HEK293 (cell line): ENCODE measurements around the gene TTC12.

Experiments used
- CTCF ChIA-PET: fragments of 350-600 bp; formaldehyde crosslinking; extraction: SDS; loops from one replicate; lab custom pipeline; 2021; ENCODE audit warnings: antibody characterized with exemption; lab: Yijun Ruan, JAX
- POLR2A ChIA-PET: fragments of 300-600 bp; formaldehyde crosslinking; extraction: SDS; loops from one replicate; lab custom pipeline; 2020; ENCODE audit warnings: antibody characterized with exemption, inconsistent platforms; lab: Yijun Ruan, JAX
- H3K27ac ChIP-seq: fragments of 200-500 bp; sonication (Bioruptor generic); 2 replicates; pipeline ENCODE4 v1.5.1; 2014; ENCODE audit warnings: low read depth, low read length, control low read depth, inconsistent platforms; ENCODE audit errors: extremely low read depth
- H3K36me3 ChIP-seq, 2 experiments: fragments of 200-500 bp in 1 of 2; sonication (Bioruptor generic) in 1 of 2; 1 replicate in 1 of 2; 2 replicates in 1 of 2; pipeline ENCODE4 v1.5.1; 2014 to 2017; ENCODE audit warnings: inconsistent platforms in 2 of 2, low read length in 2 of 2; ENCODE audit not compliant: control insufficient read depth in 2 of 2, insufficient read depth in 1 of 2
- H3K4me1 ChIP-seq: fragments of 200-500 bp; sonication (Bioruptor generic); 2 replicates; pipeline ENCODE4 v1.5.1; 2014; ENCODE audit warnings: mild to moderate bottlenecking, low read length, inconsistent platforms; ENCODE audit not compliant: control insufficient read depth, insufficient read depth
- H3K4me3 ChIP-seq: 2 replicates; pipeline ENCODE4 v1.5.1; 2011; ENCODE audit warnings: low read depth, mild to moderate bottlenecking, control low read depth, low read length, moderate library complexity
- H3K9me3 ChIP-seq: fragments of 200-500 bp; sonication (Bioruptor generic); 2 replicates; pipeline ENCODE4 v1.5.1; 2014; ENCODE audit warnings: low read depth, low read length, inconsistent platforms; ENCODE audit not compliant: control insufficient read depth, insufficient read depth
- OVOL3 ChIP-seq: fragments of 450-650 bp; formaldehyde crosslinking; IDR thresholded peaks from 2 replicates; pipeline ENCODE4 v1.5.1; 2016; ENCODE audit warnings: missing biosample characterization, missing genetic modification characterization
- SP7 ChIP-seq: fragments of 450-650 bp; formaldehyde crosslinking; IDR thresholded peaks from 2 replicates; pipeline ENCODE4 v1.5.1; 2016; ENCODE audit warnings: missing biosample characterization, missing genetic modification characterization
- YY2 ChIP-seq: fragments of 450-650 bp; formaldehyde crosslinking; IDR thresholded peaks from 2 replicates; pipeline ENCODE4 v1.5.1; 2016; ENCODE audit warnings: missing biosample characterization, missing genetic modification characterization
- ZBTB17 ChIP-seq: fragments of 450-650 bp; formaldehyde crosslinking; IDR thresholded peaks from 2 replicates; pipeline ENCODE4 v1.5.1; 2016; ENCODE audit warnings: missing biosample characterization, missing genetic modification characterization
- ZNF121 ChIP-seq: fragments of 450-650 bp; formaldehyde crosslinking; IDR thresholded peaks from 2 replicates; pipeline ENCODE4 v1.5.1; 2016; ENCODE audit warnings: missing biosample characterization, missing genetic modification characterization
- ZNF175 ChIP-seq: fragments of 450-650 bp; formaldehyde crosslinking; IDR thresholded peaks from 2 replicates; pipeline ENCODE4 v1.5.1; 2016; ENCODE audit warnings: missing biosample characterization, missing genetic modification characterization
- ZNF223 ChIP-seq: fragments of 450-650 bp; formaldehyde crosslinking; IDR thresholded peaks from 2 replicates; pipeline ENCODE4 v1.5.1; 2016; ENCODE audit warnings: missing biosample characterization, missing genetic modification characterization
- ZNF23 ChIP-seq: fragments of 450-650 bp; formaldehyde crosslinking; IDR thresholded peaks from 2 replicates; pipeline ENCODE4 v1.5.1; 2016; ENCODE audit warnings: missing biosample characterization, missing genetic modification characterization, borderline replicate concordance
- ZNF324 ChIP-seq: fragments of 450-650 bp; formaldehyde crosslinking; IDR thresholded peaks from 2 replicates; pipeline ENCODE4 v1.5.1; 2016; ENCODE audit warnings: missing biosample characterization, missing genetic modification characterization
- ZNF513 ChIP-seq: fragments of 450-650 bp; IDR thresholded peaks from 2 replicates; pipeline ENCODE4 v1.5.1; 2018; ENCODE audit warnings: missing biosample characterization, missing genetic modification characterization
- ZNF521 ChIP-seq: fragments of 450-650 bp; formaldehyde crosslinking; IDR thresholded peaks from 2 replicates; pipeline ENCODE4 v1.5.1; 2017; ENCODE audit warnings: missing biosample characterization, mild to moderate bottlenecking, missing genetic modification characterization
- ZNF529 ChIP-seq: fragments of 450-650 bp; formaldehyde crosslinking; IDR thresholded peaks from 2 replicates; pipeline ENCODE4 v1.5.1; 2017; ENCODE audit warnings: missing genetic modification characterization, missing biosample characterization; ENCODE audit not compliant: insufficient replicate concordance
- ZNF549 ChIP-seq: fragments of 450-650 bp; IDR thresholded peaks from 2 replicates; pipeline ENCODE4 v1.5.1; 2018; ENCODE audit warnings: missing biosample characterization, missing genetic modification characterization, mild to moderate bottlenecking, inconsistent platforms, moderate library complexity
- ZNF629 ChIP-seq: fragments of 450-650 bp; formaldehyde crosslinking; IDR thresholded peaks from 2 replicates; pipeline ENCODE4 v1.5.1; 2017; ENCODE audit warnings: missing biosample characterization, missing genetic modification characterization
- ZNF660 ChIP-seq: fragments of 450-650 bp; IDR thresholded peaks from 2 replicates; pipeline ENCODE4 v1.5.1; 2018; ENCODE audit warnings: missing biosample characterization, mild to moderate bottlenecking, missing genetic modification characterization
- ZNF664 ChIP-seq: fragments of 450-650 bp; formaldehyde crosslinking; IDR thresholded peaks from 2 replicates; pipeline ENCODE4 v1.5.1; 2016; ENCODE audit warnings: missing biosample characterization, missing genetic modification characterization
- TF ChIP-seq, protein P1 (sequence below): fragments of 450-650 bp; formaldehyde crosslinking; IDR thresholded peaks from 2 replicates; pipeline ENCODE4 v1.5.1; 2016; ENCODE audit warnings: missing biosample characterization, missing genetic modification characterization, borderline replicate concordance
- TF ChIP-seq, protein P2 (sequence below): fragments of 450-650 bp; formaldehyde crosslinking; IDR thresholded peaks from 2 replicates; pipeline ENCODE4 v1.5.1; 2017; ENCODE audit warnings: missing biosample characterization, missing genetic modification characterization
- TF ChIP-seq, protein P3 (sequence below): fragments of 450-650 bp; formaldehyde crosslinking; IDR thresholded peaks from 2 replicates; pipeline ENCODE4 v1.5.1; 2016; ENCODE audit warnings: missing biosample characterization, missing genetic modification characterization
- TF ChIP-seq, protein P4 (sequence below): fragments of 450-650 bp; formaldehyde crosslinking; IDR thresholded peaks from 2 replicates; pipeline ENCODE4 v1.5.1; 2016; ENCODE audit warnings: missing biosample characterization, missing genetic modification characterization, borderline replicate concordance

TTC12 gene

GRCh38 chr11:113409526-113409925 is 95.1 kb downstream of the TTC12 start (continued):
- TF ChIP-seq, protein P1, sequence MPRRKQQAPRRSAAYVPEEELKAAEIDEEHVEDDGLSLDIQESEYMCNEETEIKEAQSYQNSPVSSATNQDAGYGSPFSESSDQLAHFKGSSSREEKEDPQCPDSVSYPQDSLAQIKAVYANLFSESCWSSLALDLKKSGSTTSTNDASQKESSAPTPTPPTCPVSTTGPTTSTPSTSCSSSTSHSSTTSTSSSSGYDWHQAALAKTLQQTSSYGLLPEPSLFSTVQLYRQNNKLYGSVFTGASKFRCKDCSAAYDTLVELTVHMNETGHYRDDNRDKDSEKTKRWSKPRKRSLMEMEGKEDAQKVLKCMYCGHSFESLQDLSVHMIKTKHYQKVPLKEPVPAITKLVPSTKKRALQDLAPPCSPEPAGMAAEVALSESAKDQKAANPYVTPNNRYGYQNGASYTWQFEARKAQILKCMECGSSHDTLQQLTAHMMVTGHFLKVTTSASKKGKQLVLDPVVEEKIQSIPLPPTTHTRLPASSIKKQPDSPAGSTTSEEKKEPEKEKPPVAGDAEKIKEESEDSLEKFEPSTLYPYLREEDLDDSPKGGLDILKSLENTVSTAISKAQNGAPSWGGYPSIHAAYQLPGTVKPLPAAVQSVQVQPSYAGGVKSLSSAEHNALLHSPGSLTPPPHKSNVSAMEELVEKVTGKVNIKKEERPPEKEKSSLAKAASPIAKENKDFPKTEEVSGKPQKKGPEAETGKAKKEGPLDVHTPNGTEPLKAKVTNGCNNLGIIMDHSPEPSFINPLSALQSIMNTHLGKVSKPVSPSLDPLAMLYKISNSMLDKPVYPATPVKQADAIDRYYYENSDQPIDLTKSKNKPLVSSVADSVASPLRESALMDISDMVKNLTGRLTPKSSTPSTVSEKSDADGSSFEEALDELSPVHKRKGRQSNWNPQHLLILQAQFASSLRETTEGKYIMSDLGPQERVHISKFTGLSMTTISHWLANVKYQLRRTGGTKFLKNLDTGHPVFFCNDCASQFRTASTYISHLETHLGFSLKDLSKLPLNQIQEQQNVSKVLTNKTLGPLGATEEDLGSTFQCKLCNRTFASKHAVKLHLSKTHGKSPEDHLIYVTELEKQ: no peak

- POLR2A ChIA-PET: no interaction called here
- Histone ChIP-seq H3K27ac (no peak overlapping the region), H3K4me1 (no peaks in the 10 kb centered on the region), H3K9me3 (no peaks in the 10 kb centered on the region), H3K36me3 (no peaks in the 10 kb centered on the region)
- CTCF ChIA-PET: no interaction called here
- no peak for TF ChIP-seq ZNF629 (tag by site-specific recombination)
- TF ChIP-seq ZNF23 (tag by site-specific recombination): no peak
- TF ChIP-seq ZBTB17 (tag by site-specific recombination): no peak
- TF ChIP-seq ZNF175 (tag by site-specific recombination): no peak
- TF ChIP-seq ZNF529 (tag by site-specific recombination): no peak
- no peak for TF ChIP-seq OVOL3 (tag by site-specific recombination)
- TF ChIP-seq ZNF521 (tag by site-specific recombination): no peak
- TF ChIP-seq, protein P2, sequence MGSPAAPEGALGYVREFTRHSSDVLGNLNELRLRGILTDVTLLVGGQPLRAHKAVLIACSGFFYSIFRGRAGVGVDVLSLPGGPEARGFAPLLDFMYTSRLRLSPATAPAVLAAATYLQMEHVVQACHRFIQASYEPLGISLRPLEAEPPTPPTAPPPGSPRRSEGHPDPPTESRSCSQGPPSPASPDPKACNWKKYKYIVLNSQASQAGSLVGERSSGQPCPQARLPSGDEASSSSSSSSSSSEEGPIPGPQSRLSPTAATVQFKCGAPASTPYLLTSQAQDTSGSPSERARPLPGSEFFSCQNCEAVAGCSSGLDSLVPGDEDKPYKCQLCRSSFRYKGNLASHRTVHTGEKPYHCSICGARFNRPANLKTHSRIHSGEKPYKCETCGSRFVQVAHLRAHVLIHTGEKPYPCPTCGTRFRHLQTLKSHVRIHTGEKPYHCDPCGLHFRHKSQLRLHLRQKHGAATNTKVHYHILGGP (tag by site-specific recombination): no peak
- TF ChIP-seq, protein P3, sequence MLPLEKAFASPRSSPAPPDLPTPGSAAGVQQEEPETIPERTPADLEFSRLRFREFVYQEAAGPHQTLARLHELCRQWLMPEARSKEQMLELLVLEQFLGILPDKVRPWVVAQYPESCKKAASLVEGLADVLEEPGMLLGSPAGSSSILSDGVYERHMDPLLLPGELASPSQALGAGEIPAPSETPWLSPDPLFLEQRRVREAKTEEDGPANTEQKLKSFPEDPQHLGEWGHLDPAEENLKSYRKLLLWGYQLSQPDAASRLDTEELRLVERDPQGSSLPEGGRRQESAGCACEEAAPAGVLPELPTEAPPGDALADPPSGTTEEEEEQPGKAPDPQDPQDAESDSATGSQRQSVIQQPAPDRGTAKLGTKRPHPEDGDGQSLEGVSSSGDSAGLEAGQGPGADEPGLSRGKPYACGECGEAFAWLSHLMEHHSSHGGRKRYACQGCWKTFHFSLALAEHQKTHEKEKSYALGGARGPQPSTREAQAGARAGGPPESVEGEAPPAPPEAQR: no peak
- TF ChIP-seq ZNF513 (tag by site-specific recombination): no peak
- TF ChIP-seq, protein P4, sequence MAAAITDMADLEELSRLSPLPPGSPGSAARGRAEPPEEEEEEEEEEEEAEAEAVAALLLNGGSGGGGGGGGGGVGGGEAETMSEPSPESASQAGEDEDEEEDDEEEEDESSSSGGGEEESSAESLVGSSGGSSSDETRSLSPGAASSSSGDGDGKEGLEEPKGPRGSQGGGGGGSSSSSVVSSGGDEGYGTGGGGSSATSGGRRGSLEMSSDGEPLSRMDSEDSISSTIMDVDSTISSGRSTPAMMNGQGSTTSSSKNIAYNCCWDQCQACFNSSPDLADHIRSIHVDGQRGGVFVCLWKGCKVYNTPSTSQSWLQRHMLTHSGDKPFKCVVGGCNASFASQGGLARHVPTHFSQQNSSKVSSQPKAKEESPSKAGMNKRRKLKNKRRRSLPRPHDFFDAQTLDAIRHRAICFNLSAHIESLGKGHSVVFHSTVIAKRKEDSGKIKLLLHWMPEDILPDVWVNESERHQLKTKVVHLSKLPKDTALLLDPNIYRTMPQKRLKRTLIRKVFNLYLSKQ (tag by site-specific recombination): no peak
- no peak for TF ChIP-seq ZNF223
- TF ChIP-seq, all 188 proteins: peak for 0
- no peak overlapping the region for H3K4me3 ChIP-seq
Observed at GRCh38 chr11:113410414-113411135, 96.2 kb downstream of the TTC12 start.

GRCh38 chr11:113411536-113411935 is 97.2 kb downstream of the TTC12 start:
- Histone ChIP-seq H3K36me3 (no peaks in the 10 kb centered on the region), H3K4me3 (no peak overlapping the region), H3K27ac (no peak overlapping the region), H3K4me1 (no peaks in the 10 kb centered on the region), H3K9me3 (no peaks in the 10 kb centered on the region)
- CTCF ChIA-PET: no interaction called here
- POLR2A ChIA-PET: no interaction called here
- no peak for TF ChIP-seq ZNF549 (tag by site-specific recombination)
- TF ChIP-seq ZNF121 (tag by site-specific recombination): no peak
- TF ChIP-seq ZNF664 (tag by site-specific recombination): no peak
- TF ChIP-seq ZNF660 (tag by site-specific recombination): no peak
- TF ChIP-seq YY2 (tag by site-specific recombination): no peak
- no peak for TF ChIP-seq ZNF324
- TF ChIP-seq SP7 (tag by site-specific recombination): no peak
